Right renal cortex interstitium (tissue), 3 donors: ENCODE measurements around the gene G2E3. TPM values are rescaled to one million over a fixed set of nuclear protein-coding genes. Genes with fewer than 3 reads are reported as not detected.
A peak's percentile ranks its signal among the peaks of the same experiment; 100 is the strongest.

Source experiments
- DNase-seq, 3 donors: peaks; one replicate each; pipeline ENCODE4 v3.0.0-alpha.2; 2013; ENCODE audit warnings: low read depth in 3 of 3, low spot score in 2 of 3
- polyA plus RNA-seq, 3 donors: library from polyadenylated mRNA; unstranded; fragments of 120-200 nt; gene quantifications; one replicate each; pipeline ENCODE4 v1.2.1, GENCODE V29; 2013; ENCODE audit not compliant: insufficient read length in 3 of 3

The G2E3 gene
- polyA plus RNA-seq, 3 donors, result 27.7 to 31.1 (median 30.3) TPM

- no peak for DNase-seq
Observed at GRCh38 chr14:30648471-30648870, 89.5 kb downstream of the G2E3 start.

- DNase-seq, result no peak
Observed at GRCh38 chr14:30651937-30652336, 93.0 kb downstream of the G2E3 start.

- no peak for DNase-seq
Observed at GRCh38 chr14:30655124-30655523, 96.2 kb downstream of the G2E3 start.

- no peak for DNase-seq
Observed at GRCh38 chr14:30655658-30656057, 96.7 kb downstream of the G2E3 start.

- DNase-seq, result peak in 2 of 3 donors; percentile 3 to 8
Observed at GRCh38 chr14:30656190-30656632, 97.3 kb downstream of the G2E3 start.

GRCh38 chr14:30657050-30657449 is 98.1 kb downstream of the G2E3 start:
- no peak for DNase-seq

GRCh38 chr14:30657606-30658163 is 98.7 kb downstream of the G2E3 start:
- DNase-seq, result no peak

GRCh38 chr14:30658645-30659044 is 99.7 kb downstream of the G2E3 start:
- no peak for DNase-seq

GRCh38 chr14:30669594-30669993 is 110.6 kb downstream of the G2E3 start:
- DNase-seq, result no peak

Other genes starting within 250 kb of the G2E3 start
- gene SCFD1, start 63.2 kb downstream of the G2E3 start, polyA plus RNA-seq, result 100 to 1,000 TPM in 1 of 3 donors, 10 to 100 TPM in 2; 84.1 to 103 (median 99.0) TPM